Activated T-cell treated with anti-CD3 and anti-CD28 coated beads, Interleukin-2, amount 50 U/mL, for 24 hours (primary cell): ENCODE results near the gene DIP2A.

Experiments used
- DNase-seq: peaks from one replicate; pipeline ENCODE4 v3.0.0-alpha.2; 2020
- H3K27ac Mint-ChIP-seq: 2 replicates; pipeline ENCODE4 v1.8.0; 2020; ENCODE audit warnings: mild to moderate bottlenecking, mixed read lengths
- H3K27me3 Mint-ChIP-seq: 2 replicates; pipeline ENCODE4 v1.8.0; 2020; ENCODE audit warnings: mixed read lengths
- H3K36me3 Mint-ChIP-seq: 2 replicates; pipeline ENCODE4 v1.8.0; 2020; ENCODE audit warnings: low read depth, mixed read lengths
- H3K4me1 Mint-ChIP-seq: 2 replicates; pipeline ENCODE4 v1.8.0; 2020; ENCODE audit warnings: low read depth, mixed read lengths
- H3K4me3 Mint-ChIP-seq: 2 replicates; pipeline ENCODE4 v1.8.0; 2020; ENCODE audit warnings: mild to moderate bottlenecking, moderate library complexity, mixed read lengths
- H3K9me3 Mint-ChIP-seq: 2 replicates; pipeline ENCODE4 v1.8.0; 2020; ENCODE audit warnings: mixed read lengths

DIP2A gene, protein sequence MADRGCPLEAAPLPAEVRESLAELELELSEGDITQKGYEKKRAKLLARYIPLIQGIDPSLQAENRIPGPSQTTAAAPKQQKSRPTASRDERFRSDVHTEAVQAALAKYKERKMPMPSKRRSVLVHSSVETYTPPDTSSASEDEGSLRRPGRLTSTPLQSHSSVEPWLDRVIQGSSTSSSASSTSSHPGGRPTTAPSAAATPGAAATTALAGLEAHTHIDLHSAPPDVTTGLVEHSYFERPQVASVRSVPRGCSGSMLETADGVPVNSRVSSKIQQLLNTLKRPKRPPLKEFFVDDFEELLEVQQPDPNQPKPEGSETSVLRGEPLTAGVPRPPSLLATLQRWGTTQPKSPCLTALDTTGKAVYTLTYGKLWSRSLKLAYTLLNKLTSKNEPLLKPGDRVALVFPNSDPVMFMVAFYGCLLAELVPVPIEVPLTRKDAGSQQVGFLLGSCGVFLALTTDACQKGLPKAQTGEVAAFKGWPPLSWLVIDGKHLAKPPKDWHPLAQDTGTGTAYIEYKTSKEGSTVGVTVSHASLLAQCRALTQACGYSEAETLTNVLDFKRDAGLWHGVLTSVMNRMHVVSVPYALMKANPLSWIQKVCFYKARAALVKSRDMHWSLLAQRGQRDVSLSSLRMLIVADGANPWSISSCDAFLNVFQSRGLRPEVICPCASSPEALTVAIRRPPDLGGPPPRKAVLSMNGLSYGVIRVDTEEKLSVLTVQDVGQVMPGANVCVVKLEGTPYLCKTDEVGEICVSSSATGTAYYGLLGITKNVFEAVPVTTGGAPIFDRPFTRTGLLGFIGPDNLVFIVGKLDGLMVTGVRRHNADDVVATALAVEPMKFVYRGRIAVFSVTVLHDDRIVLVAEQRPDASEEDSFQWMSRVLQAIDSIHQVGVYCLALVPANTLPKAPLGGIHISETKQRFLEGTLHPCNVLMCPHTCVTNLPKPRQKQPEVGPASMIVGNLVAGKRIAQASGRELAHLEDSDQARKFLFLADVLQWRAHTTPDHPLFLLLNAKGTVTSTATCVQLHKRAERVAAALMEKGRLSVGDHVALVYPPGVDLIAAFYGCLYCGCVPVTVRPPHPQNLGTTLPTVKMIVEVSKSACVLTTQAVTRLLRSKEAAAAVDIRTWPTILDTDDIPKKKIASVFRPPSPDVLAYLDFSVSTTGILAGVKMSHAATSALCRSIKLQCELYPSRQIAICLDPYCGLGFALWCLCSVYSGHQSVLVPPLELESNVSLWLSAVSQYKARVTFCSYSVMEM (N-terminal part only)

DNA sequence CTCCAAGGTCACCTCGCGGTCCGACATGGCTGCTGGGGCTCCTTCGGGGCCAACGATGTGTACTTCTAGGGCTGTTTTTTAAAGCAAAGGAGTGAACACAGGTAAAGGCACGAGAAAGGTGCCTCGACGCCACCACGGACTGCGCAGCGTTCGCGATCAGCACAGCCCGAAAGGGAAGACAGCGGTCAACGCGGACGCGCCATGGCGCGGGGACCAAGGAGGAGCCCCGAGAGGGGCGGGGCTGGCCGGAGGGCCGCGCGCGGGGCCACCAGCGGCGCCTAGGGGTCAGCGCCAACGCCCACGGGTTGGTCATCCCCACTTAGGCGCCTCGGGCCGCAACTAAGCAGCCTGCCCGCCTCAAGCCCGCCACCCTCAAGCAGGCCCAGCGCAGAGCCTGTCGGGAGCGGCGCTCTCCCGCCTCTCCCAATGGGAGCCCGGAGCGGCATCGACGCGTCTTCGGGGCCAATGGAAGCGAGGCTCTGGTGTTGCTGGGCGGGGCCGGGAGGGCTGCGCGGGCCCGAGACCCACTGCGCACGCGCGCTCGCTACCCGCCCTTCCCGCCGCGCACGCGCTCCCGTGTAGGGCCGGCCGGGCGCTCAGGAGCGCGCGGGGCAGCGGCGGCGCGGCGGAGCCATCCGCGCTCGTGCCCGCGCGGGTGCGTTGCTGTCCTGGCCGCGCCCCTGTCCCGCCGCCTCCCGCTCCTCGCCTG is at the start of gene DIP2A:
DIP2A (plus strand) TSS at position 577 of the 709 bp plus-strand sequence. CDS start 241 bp downstream, outside the sequence.
- no peaks in the 10 kb centered on the region for H3K9me3 Mint-ChIP-seq
- H3K27me3 Mint-ChIP-seq, result no peaks in the 10 kb centered on the region
- H3K36me3 Mint-ChIP-seq, result peaks cover 62% of the 10 kb centered on the region
- peaks cover 60% of the 10 kb centered on the region for H3K4me1 Mint-ChIP-seq
- peak; percentile 94 for DNase-seq
- H3K27ac Mint-ChIP-seq, result peak within 1 kb of the TSS; percentile 96
- H3K4me3 Mint-ChIP-seq, result peak within 1 kb of the TSS; percentile 93

DNA sequence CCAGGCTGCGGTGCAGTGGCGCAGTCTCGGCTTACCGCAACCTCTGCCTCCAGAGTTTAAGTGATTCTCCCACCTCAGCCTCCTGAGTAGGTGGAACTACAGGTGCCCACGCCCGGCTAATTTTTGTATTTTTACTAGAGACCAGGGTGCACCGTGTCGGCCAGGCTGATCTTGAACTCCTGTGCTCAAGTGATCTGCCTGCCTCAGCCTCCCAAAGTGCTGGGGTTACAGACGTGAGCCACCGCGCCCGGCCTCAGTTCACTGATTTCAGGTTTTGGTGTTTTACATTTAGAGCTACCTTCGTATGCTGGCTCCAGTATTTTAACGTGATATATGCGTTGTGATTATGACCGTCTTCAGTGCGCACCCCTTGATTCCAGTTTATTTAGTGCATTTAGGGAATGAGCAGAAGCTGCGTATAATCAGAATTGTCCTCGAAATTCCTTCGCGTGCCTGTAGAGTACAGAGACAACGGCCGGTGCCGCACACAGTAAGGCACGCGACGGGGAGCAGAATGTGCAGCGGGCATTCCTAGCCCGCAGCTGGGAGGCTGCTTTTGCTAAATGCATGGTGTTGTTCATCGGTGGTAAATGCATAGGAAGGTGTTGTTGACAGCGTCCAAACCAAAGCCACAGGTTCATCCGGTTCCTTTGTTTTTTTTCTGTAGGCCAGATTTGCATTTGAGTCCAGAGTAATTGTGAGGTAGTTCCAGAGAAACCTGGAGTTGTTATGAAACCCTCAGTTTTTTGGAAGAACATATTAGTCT is 48.9 kb upstream of the DIP2A start:
- Mint-ChIP-seq H3K9me3 (no peaks in the 10 kb centered on the region), H3K27me3 (no peaks in the 10 kb centered on the region), H3K36me3 (peaks cover 63% of the 10 kb centered on the region), H3K4me1 (no peaks in the 10 kb centered on the region), H3K4me3 (no peak overlapping the region), H3K27ac (no peak overlapping the region)
- DNase-seq, result no peak

DNA sequence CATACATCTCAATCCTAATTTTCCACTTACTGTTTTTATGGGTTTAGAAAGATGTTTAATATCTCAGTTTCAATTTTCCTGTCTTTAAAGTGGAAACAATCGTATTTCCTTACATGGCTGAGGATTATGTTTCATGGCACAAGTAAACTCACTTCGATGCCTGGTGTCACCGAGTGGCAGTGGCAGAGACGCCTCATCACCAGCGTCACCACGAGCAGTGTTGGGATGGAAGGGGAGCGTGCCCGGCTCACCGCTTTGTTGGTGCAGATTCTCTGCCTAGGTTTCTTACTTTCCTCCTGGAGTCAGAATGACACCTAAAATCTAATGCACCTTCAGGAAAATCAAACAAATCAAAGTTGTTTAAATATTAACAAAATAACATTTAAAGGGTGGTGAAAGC is 48.2 kb upstream of the DIP2A start:
- Mint-ChIP-seq H3K4me3 (no peak overlapping the region), H3K36me3 (peaks cover 61% of the 10 kb centered on the region), H3K4me1 (no peaks in the 10 kb centered on the region), H3K27ac (no peak overlapping the region), H3K9me3 (no peaks in the 10 kb centered on the region), H3K27me3 (no peaks in the 10 kb centered on the region)
- DNase-seq, result no peak

DNA sequence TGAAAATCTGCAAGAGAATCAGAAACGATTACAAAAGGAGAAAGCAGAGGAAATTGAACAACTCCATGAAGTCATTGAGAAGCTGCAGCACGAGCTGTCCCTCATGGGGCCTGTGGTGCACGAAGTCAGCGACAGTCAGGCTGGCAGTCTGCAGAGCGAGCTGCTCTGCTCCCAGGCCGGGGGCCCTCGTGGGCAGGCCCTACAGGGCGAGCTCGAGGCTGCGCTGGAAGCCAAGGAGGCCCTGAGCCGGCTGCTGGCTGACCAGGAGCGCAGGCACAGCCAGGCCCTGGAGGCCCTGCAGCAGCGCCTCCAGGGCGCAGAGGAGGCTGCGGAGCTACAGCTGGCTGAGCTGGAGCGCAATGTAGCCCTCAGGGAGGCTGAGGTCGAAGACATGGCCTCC is 47.5 kb upstream of the DIP2A start:
- H3K27ac Mint-ChIP-seq, result no peak overlapping the region
- no peak overlapping the region for H3K4me3 Mint-ChIP-seq
- H3K27me3 Mint-ChIP-seq, result no peaks in the 10 kb centered on the region
- no peaks in the 10 kb centered on the region for H3K9me3 Mint-ChIP-seq
- H3K36me3 Mint-ChIP-seq, result peaks cover 65% of the 10 kb centered on the region
- DNase-seq, result no peak
- H3K4me1 Mint-ChIP-seq, result no peaks in the 10 kb centered on the region

DNA sequence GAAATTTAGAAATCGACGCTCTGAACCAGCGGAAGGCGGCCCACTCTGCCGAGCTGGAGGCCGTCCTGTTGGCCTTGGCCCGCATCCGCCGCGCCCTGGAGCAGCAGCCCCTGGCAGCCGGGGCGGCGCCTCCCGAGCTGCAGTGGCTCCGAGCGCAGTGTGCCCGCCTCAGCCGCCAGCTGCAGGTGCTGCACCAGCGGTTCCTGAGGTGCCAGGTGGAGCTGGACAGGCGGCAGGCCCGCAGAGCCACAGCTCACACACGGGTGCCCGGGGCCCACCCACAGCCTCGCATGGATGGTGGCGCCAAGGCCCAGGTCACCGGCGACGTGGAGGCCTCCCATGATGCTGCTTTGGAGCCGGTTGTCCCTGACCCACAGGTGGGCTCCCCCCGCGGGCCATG is 47.0 kb upstream of the DIP2A start:
- peaks cover 67% of the 10 kb centered on the region for H3K36me3 Mint-ChIP-seq
- DNase-seq, result no peak
- H3K4me3 Mint-ChIP-seq, result no peak overlapping the region
- H3K4me1 Mint-ChIP-seq, result no peaks in the 10 kb centered on the region
- no peaks in the 10 kb centered on the region for H3K9me3 Mint-ChIP-seq
- H3K27ac Mint-ChIP-seq, result no peak overlapping the region
- no peaks in the 10 kb centered on the region for H3K27me3 Mint-ChIP-seq

DNA sequence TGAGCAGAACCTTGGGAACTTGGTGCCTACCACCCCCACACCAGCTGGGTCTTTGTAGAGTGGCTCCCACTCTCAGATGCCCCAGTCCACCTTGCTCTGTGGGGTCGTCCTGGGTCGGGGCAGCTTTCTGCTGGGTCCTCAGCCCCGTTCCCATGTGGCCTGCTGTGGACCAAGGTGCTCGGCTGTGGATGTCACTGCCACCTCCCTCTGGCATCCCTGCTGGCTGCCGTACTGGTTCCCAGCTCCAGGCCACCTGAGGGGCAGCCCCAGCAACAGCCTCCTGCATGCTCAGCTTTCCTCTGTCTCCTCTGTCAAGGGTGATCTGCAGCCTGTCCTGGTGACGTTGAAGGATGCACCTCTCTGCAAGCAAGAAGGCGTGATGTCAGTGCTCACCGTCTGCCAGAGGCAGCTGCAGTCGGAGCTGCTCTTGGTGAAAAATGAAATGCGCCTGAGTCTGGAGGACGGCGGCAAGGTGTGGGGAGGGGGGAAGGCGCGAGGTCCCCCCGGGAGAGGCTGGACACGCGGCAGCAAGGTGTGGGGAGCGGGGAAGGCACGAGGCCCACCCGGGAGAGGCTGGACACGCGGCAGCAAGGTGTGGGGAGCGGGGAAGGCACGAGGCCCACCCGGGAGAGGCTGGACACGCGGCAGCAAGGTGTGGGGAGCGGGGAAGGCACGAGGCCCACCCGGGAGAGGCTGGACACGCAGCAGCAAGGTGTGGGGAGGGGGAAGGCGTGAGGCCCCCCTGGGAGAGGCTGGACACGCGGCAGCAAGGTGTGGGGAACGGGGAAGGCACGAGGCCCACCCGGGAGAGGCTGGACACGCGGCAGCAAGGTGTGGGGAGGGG is 45.9 kb upstream of the DIP2A start:
- no peak overlapping the region for H3K4me3 Mint-ChIP-seq

DNA sequence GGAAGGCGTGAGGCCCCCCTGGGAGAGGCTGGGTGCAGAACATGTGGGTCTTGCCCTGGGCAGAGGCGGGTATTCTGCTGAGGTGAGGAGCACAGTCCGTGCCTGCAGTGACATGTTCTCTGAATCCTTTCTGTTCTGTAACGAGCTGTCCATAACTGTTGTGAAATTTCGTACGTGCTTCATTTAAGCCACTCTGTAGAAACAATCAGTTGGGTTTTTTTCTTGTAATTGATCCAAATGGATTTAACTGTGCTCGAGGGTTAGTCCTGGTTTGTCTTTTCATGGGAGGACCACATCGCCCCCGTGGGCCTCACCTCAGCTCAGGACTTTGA is 45.4 kb upstream of the DIP2A start:
- Mint-ChIP-seq H3K4me1 (no peaks in the 10 kb centered on the region), H3K36me3 (peaks cover 66% of the 10 kb centered on the region), H3K4me3 (no peak overlapping the region), H3K9me3 (no peaks in the 10 kb centered on the region), H3K27ac (no peak overlapping the region), H3K27me3 (no peaks in the 10 kb centered on the region)
- DNase-seq, result no peak

More for the DNA sequence above, 45.9 kb upstream of the DIP2A start:
- DNase-seq, result no peak
- H3K27me3 Mint-ChIP-seq, result no peaks in the 10 kb centered on the region
- peaks cover 65% of the 10 kb centered on the region for H3K36me3 Mint-ChIP-seq
- no peaks in the 10 kb centered on the region for H3K4me1 Mint-ChIP-seq
- no peaks in the 10 kb centered on the region for H3K9me3 Mint-ChIP-seq
- H3K27ac Mint-ChIP-seq, result no peak overlapping the region

DNA sequence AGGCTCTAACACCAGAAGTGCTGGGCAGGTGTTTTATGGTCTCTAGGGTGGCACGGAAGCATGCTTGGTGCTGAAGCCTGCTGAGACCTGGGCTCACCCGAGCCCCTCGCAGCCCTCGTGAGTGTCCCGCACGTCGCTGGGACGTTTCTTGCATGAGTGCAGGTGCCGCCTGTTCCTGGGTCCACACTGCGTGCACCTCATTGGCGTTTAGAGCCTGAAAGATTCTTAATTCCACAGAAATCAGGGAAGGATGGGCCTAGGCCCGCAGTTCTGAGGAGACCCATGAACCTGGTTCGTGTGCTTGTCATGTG is 43.8 kb upstream of the DIP2A start:
- H3K36me3 Mint-ChIP-seq, result peaks cover 72% of the 10 kb centered on the region
- no peaks in the 10 kb centered on the region for H3K4me1 Mint-ChIP-seq
- DNase-seq, result no peak
- no peaks in the 10 kb centered on the region for H3K27me3 Mint-ChIP-seq
- H3K9me3 Mint-ChIP-seq, result no peaks in the 10 kb centered on the region
- no peak overlapping the region for H3K4me3 Mint-ChIP-seq
- no peak overlapping the region for H3K27ac Mint-ChIP-seq

DNA sequence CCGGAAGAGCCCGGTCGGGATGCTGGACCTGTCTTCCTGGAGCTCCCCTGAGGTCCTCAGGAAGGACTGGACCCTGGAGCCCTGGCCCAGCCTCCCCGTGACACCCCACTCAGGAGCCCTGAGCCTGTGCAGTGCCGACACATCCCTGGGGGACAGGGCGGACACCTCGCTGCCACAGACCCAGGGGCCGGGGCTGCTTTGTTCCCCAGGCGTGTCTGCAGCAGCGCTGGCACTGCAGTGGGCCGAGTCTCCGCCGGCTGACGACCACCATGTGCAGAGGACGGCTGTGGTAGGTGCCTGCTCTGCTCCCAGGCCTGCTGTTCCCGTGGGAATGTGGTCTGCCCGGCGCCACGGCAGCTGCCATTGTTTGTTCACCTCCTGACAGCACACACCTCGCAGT is 42.1 kb upstream of the DIP2A start:
- Mint-ChIP-seq H3K27ac (no peak overlapping the region), H3K9me3 (no peaks in the 10 kb centered on the region), H3K36me3 (peaks cover 73% of the 10 kb centered on the region), H3K4me1 (no peaks in the 10 kb centered on the region), H3K27me3 (no peaks in the 10 kb centered on the region), H3K4me3 (no peak overlapping the region)
- no peak for DNase-seq

DNA sequence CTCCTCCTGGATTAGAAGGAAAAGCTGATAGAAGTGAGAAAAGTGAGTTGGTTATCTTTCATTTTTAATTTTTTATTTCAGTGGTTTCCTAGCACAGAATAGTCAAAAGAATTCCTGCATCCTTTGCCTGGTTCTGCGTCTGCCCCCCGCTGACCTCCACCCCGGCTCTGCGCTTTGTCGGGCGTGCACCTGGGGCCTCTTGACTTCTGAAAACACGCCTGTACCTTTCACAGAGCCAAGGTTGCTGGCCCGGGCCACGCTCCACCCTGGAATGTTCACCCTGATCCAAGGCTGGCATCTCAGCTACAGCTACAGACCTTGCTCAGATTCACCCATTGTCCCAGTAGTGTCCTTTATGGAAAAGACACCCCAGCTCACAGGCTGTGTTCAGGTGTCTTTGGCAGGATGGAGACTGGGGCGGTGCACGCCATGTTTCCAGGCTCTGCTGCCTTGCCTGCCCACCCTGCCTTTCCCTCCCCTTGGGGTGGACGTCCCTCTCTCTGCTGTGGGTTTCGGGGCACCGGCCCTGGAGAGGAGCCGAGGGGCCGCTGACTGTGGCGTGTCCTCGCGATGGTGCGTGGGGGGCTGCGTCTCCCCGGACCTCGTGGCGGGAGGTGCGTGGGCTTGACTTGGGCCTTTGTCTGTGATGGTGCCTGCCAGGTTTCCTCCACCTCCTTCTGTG is 40.3 kb upstream of the DIP2A start:
- DNase-seq, result no peak
- no peak overlapping the region for H3K27ac Mint-ChIP-seq
- peaks cover 8% of the 10 kb centered on the region for H3K4me1 Mint-ChIP-seq
- H3K27me3 Mint-ChIP-seq, result no peaks in the 10 kb centered on the region
- no peaks in the 10 kb centered on the region for H3K9me3 Mint-ChIP-seq
- no peak overlapping the region for H3K4me3 Mint-ChIP-seq
- H3K36me3 Mint-ChIP-seq, result peaks cover 74% of the 10 kb centered on the region

DNA sequence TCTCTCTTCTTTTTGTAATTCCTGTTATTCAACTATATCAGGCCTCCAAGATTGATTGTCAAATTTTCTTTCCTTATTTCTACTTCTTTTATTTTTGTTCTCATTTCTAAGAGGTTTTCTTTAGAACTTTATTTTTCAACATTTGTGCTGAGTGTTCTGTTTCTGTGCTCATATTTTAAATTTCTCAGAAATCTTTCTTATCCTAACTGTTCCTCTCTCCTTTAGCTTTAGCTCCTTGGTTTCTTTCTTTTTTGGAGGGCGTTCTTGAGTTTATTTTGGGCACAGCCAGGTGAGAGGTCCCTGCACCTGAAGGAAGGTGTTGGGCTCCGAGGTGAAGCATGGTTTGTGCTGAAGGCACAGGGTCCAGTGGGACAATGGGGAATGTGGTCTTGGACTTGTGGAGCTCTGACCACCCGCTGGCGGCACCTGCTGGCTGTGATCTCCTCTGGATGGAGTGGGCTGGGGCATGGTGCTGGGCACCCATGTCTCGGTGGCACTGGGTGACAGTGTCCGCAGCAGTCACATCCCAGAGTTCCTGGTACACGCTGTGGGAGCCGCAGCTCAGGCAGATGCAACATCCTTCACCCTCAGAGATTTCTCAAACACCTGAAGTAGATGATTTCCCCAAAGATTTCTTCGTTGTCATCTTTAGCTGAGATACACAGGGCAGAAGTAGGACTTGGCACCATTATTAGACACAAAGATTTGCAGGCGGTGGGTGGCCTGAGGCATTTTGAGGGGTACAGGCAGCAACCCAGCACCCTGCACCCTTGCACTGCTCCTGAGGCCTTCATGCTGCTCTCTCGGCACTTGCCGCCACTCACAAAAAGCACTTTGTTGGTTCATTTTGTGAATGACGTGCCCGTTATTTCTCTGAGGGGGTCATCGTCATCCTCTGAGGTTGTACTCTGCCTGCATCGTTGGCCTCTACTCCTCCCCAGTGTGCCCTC is 38.2 kb upstream of the DIP2A start:
- Mint-ChIP-seq H3K36me3 (peaks cover 75% of the 10 kb centered on the region), H3K27ac (no peak overlapping the region), H3K27me3 (no peaks in the 10 kb centered on the region), H3K9me3 (no peaks in the 10 kb centered on the region), H3K4me3 (no peak overlapping the region), H3K4me1 (peaks cover 23% of the 10 kb centered on the region)
- DNase-seq, result no peak
